K562 (cell line): ENCODE data around the gene CST5.

Experiments used
- GABPA ChIP-seq: fragments of 200-800 bp; sonication (Bioruptor generic); conservative IDR thresholded peaks from 2 replicates; pipeline ENCODE4 v1.6.1; 2016; ENCODE audit warnings: low read depth, missing genetic modification characterization, missing compliant biosample characterization
- HNRNPUL1 ChIP-seq: fragments of 200-400 bp; formaldehyde crosslinking; IDR thresholded peaks from 2 replicates; pipeline ENCODE4 v1.6.1; 2017; ENCODE audit warnings: low read length
- IFI16 ChIP-seq: fragments of 250-450 bp; sonication (Bioruptor Pico); IDR thresholded peaks from 2 replicates; pipeline ENCODE4 v2.1.2; 2022; ENCODE audit warnings: mild to moderate bottlenecking, inconsistent platforms
- JUN ChIP-seq, 2 experiments: sonication (generic) in 1 of 2; formaldehyde crosslinking in 1 of 2; IDR thresholded peaks; 2 replicates each; pipeline versions ENCODE4 v1.6.1 to v1.8.0; 2012 to 2022; ENCODE audit warnings: borderline replicate concordance in 2 of 2, mild to moderate bottlenecking in 2 of 2, improper control_type of control experiment in 1 of 2, low read depth in 1 of 2, low read length in 1 of 2, missing genetic modification reagents in 1 of 2
- NBN ChIP-seq: fragments of 450-650 bp; IDR thresholded peaks from 2 replicates; pipeline ENCODE4 v1.6.1; 2016; ENCODE audit warnings: low read depth, mild to moderate bottlenecking
- POLR2A ChIP-seq: fragments of 450-650 bp; conservative IDR thresholded peaks from 2 replicates; pipeline ENCODE4 v1.6.1; 2016
- TF ChIP-seq, protein P1 (sequence below), 3 experiments: IDR thresholded peaks in 2 of 3; conservative IDR thresholded peaks in 1 of 3; 2 replicates each; pipeline ENCODE4 v1.5.1; 2011 to 2012; ENCODE audit warnings: low read length in 3 of 3, mild to moderate bottlenecking in 3 of 3, control low read depth in 2 of 3, improper control_type of control experiment in 1 of 3, inconsistent platforms in 1 of 3, low read depth in 1 of 3, mixed read lengths in 1 of 3, moderate library complexity in 1 of 3; ENCODE audit not compliant: insufficient read depth in 2 of 3
- TF ChIP-seq, protein P2 (sequence below): sonication (generic); formaldehyde crosslinking; IDR thresholded peaks from 2 replicates; pipeline ENCODE4 v1.8.0; 2022; ENCODE audit warnings: mild to moderate bottlenecking, missing genetic modification reagents
- TF ChIP-seq, protein P3 (sequence below): fragments of 450-650 bp; conservative IDR thresholded peaks from 2 replicates; pipeline ENCODE4 v1.6.1; 2016; ENCODE audit warnings: missing genetic modification characterization, low read depth, mild to moderate bottlenecking, control low read depth, missing compliant biosample characterization
- TF ChIP-seq, protein P4 (sequence below): sonication (generic); formaldehyde crosslinking; IDR thresholded peaks from 2 replicates; pipeline ENCODE4 v1.9.0; 2022; ENCODE audit warnings: mild to moderate bottlenecking, missing genetic modification reagents

DNA sequence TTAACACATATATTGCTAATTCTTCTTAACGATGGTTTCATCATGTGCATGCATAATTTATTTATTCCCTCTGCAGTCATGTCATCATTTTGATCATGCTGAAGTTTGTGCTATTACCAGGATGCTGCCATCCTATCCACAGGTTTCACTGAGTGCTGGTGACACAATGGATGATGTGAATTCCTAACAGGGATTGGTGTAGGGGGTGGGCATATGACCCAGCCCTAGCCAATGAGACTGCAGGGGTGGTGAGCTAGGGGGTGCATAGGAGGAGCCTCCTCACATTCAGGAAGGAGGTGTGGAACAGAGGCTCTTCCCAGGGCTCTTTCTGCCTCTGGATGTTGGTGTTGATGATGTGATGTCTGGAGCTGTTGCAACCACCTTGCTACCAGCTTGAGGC lies 7.5 kb downstream of the CST5 start:
- no peak for TF ChIP-seq POLR2A
- TF ChIP-seq IFI16 (CRISPR knock-in tag), result no peak
- TF ChIP-seq JUN (IDR thresholded peaks at IDR 0.05; ENCODE audit: borderline replicate concordance, low read depth, low read length), result no peak
- no peak for TF ChIP-seq JUN (CRISPR knock-in tag; IDR thresholded peaks at IDR 0.05; ENCODE audit: borderline replicate concordance)
- TF ChIP-seq, protein P1, sequence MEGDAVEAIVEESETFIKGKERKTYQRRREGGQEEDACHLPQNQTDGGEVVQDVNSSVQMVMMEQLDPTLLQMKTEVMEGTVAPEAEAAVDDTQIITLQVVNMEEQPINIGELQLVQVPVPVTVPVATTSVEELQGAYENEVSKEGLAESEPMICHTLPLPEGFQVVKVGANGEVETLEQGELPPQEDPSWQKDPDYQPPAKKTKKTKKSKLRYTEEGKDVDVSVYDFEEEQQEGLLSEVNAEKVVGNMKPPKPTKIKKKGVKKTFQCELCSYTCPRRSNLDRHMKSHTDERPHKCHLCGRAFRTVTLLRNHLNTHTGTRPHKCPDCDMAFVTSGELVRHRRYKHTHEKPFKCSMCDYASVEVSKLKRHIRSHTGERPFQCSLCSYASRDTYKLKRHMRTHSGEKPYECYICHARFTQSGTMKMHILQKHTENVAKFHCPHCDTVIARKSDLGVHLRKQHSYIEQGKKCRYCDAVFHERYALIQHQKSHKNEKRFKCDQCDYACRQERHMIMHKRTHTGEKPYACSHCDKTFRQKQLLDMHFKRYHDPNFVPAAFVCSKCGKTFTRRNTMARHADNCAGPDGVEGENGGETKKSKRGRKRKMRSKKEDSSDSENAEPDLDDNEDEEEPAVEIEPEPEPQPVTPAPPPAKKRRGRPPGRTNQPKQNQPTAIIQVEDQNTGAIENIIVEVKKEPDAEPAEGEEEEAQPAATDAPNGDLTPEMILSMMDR (IDR thresholded peaks at IDR 0.05 in 2 of 3, conservative IDR thresholded peaks at IDR 0.05 in 1 of 3; ENCODE audit: insufficient read depth in 2 of 3, low read depth in 1 of 3, low read length in 3 of 3), result no peak
- TF ChIP-seq, protein P2, sequence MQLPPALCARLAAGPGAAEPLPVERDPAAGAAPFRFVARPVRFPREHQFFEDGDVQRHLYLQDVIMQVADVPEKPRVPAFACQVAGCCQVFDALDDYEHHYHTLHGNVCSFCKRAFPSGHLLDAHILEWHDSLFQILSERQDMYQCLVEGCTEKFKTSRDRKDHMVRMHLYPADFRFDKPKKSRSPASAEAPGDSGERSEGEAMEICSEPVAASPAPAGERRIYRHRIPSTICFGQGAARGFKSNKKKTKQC (CRISPR knock-in tag), result no peak
- no peak for TF ChIP-seq HNRNPUL1
- TF ChIP-seq, protein P3, sequence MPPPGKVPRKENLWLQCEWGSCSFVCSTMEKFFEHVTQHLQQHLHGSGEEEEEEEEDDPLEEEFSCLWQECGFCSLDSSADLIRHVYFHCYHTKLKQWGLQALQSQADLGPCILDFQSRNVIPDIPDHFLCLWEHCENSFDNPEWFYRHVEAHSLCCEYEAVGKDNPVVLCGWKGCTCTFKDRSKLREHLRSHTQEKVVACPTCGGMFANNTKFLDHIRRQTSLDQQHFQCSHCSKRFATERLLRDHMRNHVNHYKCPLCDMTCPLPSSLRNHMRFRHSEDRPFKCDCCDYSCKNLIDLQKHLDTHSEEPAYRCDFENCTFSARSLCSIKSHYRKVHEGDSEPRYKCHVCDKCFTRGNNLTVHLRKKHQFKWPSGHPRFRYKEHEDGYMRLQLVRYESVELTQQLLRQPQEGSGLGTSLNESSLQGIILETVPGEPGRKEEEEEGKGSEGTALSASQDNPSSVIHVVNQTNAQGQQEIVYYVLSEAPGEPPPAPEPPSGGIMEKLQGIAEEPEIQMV, result no peak
- TF ChIP-seq GABPA (tag), result no peak
- TF ChIP-seq, protein P4, sequence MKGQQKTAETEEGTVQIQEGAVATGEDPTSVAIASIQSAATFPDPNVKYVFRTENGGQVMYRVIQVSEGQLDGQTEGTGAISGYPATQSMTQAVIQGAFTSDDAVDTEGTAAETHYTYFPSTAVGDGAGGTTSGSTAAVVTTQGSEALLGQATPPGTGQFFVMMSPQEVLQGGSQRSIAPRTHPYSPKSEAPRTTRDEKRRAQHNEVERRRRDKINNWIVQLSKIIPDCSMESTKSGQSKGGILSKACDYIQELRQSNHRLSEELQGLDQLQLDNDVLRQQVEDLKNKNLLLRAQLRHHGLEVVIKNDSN (CRISPR knock-in tag), result no peak
- TF ChIP-seq NBN, result no peak
